A549 (cell line): Measurements from ENCODE around the gene MDGA2. TPM values are rescaled to one million over a fixed set of nuclear protein-coding genes. Genes with fewer than 3 reads are reported as not detected.

ENCODE experiments used
- ATAC-seq, 2 experiments: fragments of 200-7000 bp in 1 of 2; fragments of >200 bp in 1 of 2; cut with Nextera tagmentation in 1 of 2; cut with Tn5 transposase in 1 of 2; 3 replicates each; pipeline versions ENCODE4 v1.8.0 to v1.9.1; 2018 to 2020; ENCODE audit warnings: mild to moderate bottlenecking in 1 of 2, moderate library complexity in 1 of 2
- CTCF ChIA-PET: fragments of 300-600 bp; sonication (Branson Sonifier 250); formaldehyde crosslinking; extraction: SDS; loops from one replicate; lab custom pipeline; 2021; ENCODE audit warnings: antibody characterized with exemption, inconsistent platforms; lab: Yijun Ruan, JAX
- POLR2A ChIA-PET: fragments of 350-600 bp; formaldehyde crosslinking; extraction: SDS; loops from one replicate; lab custom pipeline; 2021; ENCODE audit warnings: antibody characterized with exemption, inconsistent platforms; lab: Yijun Ruan, JAX
- DNase-seq, 2 experiments: peaks; one replicate each; pipeline versions ENCODE4 v3.0.0 to v3.0.0-alpha.2; 2011 to 2016; ENCODE audit warnings: low read depth in 1 of 2, low spot score in 1 of 2
- FAIRE-seq: peaks from 2 replicates; lab custom pipeline; 2011; peaks lifted over from hg19 to GRCh38; lab: Jason Lieb, UNC
- H3K27ac ChIP-seq, 2 experiments: fragments of >200 bp; sonication (Bioruptor Twin); formaldehyde crosslinking; 3 replicates each; pipeline ENCODE4 v1.5.1; 2016 to 2017
- H3K4me1 ChIP-seq: fragments of >200 bp; sonication (Bioruptor Twin); formaldehyde crosslinking; 3 replicates; pipeline ENCODE4 v1.6.1; 2016
- H3K4me2 ChIP-seq: fragments of >200 bp; sonication (Bioruptor Twin); formaldehyde crosslinking; 3 replicates; pipeline ENCODE4 v1.6.1; 2016
- H3K4me3 ChIP-seq: fragments of >200 bp; sonication (Bioruptor Twin); formaldehyde crosslinking; 3 replicates; pipeline ENCODE4 v1.5.1; 2016
- H3K9me3 ChIP-seq: fragments of >200 bp; sonication (Bioruptor Twin); formaldehyde crosslinking; 3 replicates; pipeline ENCODE4 v1.6.1; 2016
- BHLHE40 ChIP-seq: IDR thresholded peaks from 2 replicates; pipeline ENCODE4 v1.6.1; 2012; ENCODE audit warnings: low read depth, low read length, inconsistent platforms
- CBX8 ChIP-seq: fragments of 200-600 bp; sonication (generic); IDR thresholded peaks from 2 replicates; pipeline ENCODE4 v1.6.1; 2016
- CEBPB ChIP-seq, 2 experiments: fragments of >200 bp in 1 of 2; sonication (Bioruptor Twin) in 1 of 2; formaldehyde crosslinking in 1 of 2; IDR thresholded peaks; 2 replicates each; pipeline ENCODE4 v1.6.1; 2012 to 2016
- EHF ChIP-seq: fragments of 250-450 bp; sonication (Bioruptor Pico); IDR thresholded peaks from 2 replicates; pipeline ENCODE4 v1.5.0; 2020; ENCODE audit warnings: mild to moderate bottlenecking
- EHMT2 ChIP-seq: fragments of 200-600 bp; sonication (generic); IDR thresholded peaks from 2 replicates; pipeline ENCODE4 v1.6.1; 2016; ENCODE audit warnings: antibody characterized with exemption, low read depth, mild to moderate bottlenecking, moderate library complexity
- FOSB ChIP-seq: fragments of 250-450 bp; sonication (Bioruptor Pico); IDR thresholded peaks from 2 replicates; pipeline ENCODE4 v1.5.0; 2020; ENCODE audit warnings: mild to moderate bottlenecking, moderate library complexity
- FOXS1 ChIP-seq: fragments of 250-450 bp; sonication (Bioruptor Pico); IDR thresholded peaks from 2 replicates; pipeline ENCODE4 v1.5.0; 2020; ENCODE audit warnings: mild to moderate bottlenecking, moderate library complexity
- HOXA7 ChIP-seq: fragments of 250-450 bp; sonication (Bioruptor Pico); IDR thresholded peaks from 2 replicates; pipeline ENCODE4 v1.5.0; 2020; ENCODE audit warnings: mild to moderate bottlenecking, moderate library complexity
- HOXB13 ChIP-seq: fragments of 250-450 bp; sonication (Bioruptor Pico); IDR thresholded peaks from 2 replicates; pipeline ENCODE4 v1.5.0; 2020; ENCODE audit warnings: low read depth, mild to moderate bottlenecking, moderate library complexity
- HOXB5 ChIP-seq: fragments of 250-450 bp; sonication (Bioruptor Pico); IDR thresholded peaks from 2 replicates; pipeline ENCODE4 v1.5.0; 2020; ENCODE audit warnings: mild to moderate bottlenecking, moderate library complexity
- JUN ChIP-seq, 2 experiments: fragments of >200 bp; sonication (Bioruptor Twin); formaldehyde crosslinking; IDR thresholded peaks; 2 replicates in 1 of 2; 3 replicates in 1 of 2; pipeline ENCODE4 v1.6.1; 2016 to 2017
- KDM5A ChIP-seq: fragments of 200-600 bp; sonication (generic); IDR thresholded peaks from 2 replicates; pipeline ENCODE4 v1.6.1; 2016; ENCODE audit warnings: antibody characterized with exemption, mild to moderate bottlenecking
- MAZ ChIP-seq: fragments of 150-350 bp; IDR thresholded peaks from 2 replicates; pipeline ENCODE4 v1.6.1; 2014; ENCODE audit warnings: antibody characterized with exemption, low read depth, low read length, borderline replicate concordance
- MYC ChIP-seq: IDR thresholded peaks from 2 replicates; pipeline ENCODE4 v1.6.1; 2012; ENCODE audit warnings: mild to moderate bottlenecking, inconsistent platforms, low read length, improper control_type of control experiment, borderline replicate concordance
- PHF8 ChIP-seq: fragments of 200-600 bp; sonication (generic); IDR thresholded peaks from 2 replicates; pipeline ENCODE4 v1.6.1; 2016; ENCODE audit warnings: low read depth, mild to moderate bottlenecking, antibody characterized with exemption, moderate library complexity, borderline replicate concordance
- RAD21 ChIP-seq, 2 experiments: fragments of >200 bp in 1 of 2; sonication (Bioruptor Twin) in 1 of 2; formaldehyde crosslinking in 1 of 2; IDR thresholded peaks in 1 of 2; conservative IDR thresholded peaks in 1 of 2; 2 replicates in 1 of 2; 3 replicates in 1 of 2; pipeline ENCODE4 v1.6.1; 2012 to 2018; ENCODE audit warnings: inconsistent platforms in 1 of 2
- RCOR1 ChIP-seq: fragments of 150-350 bp; IDR thresholded peaks from 2 replicates; pipeline ENCODE4 v1.6.1; 2014; ENCODE audit warnings: antibody characterized with exemption, low read length, low read depth
- RFX5 ChIP-seq: fragments of 450-650 bp; IDR thresholded peaks from 2 replicates; pipeline ENCODE4 v1.7.1; 2014; ENCODE audit warnings: antibody characterized with exemption, mild to moderate bottlenecking, moderate library complexity
- RNF2 ChIP-seq: fragments of 200-600 bp; sonication (generic); IDR thresholded peaks from 2 replicates; pipeline ENCODE4 v1.6.1; 2016; ENCODE audit warnings: low read depth, mild to moderate bottlenecking, antibody characterized with exemption, moderate library complexity, borderline replicate concordance
- TFCP2L1 ChIP-seq: fragments of 250-450 bp; sonication (Bioruptor Pico); IDR thresholded peaks from 2 replicates; pipeline ENCODE4 v1.5.0; 2021; ENCODE audit warnings: mild to moderate bottlenecking
- ZFP36 ChIP-seq: fragments of 450-650 bp; IDR thresholded peaks from 2 replicates; pipeline ENCODE4 v1.6.1; 2014; ENCODE audit warnings: borderline replicate concordance; ENCODE audit not compliant: partially characterized antibody
- ZSCAN20 ChIP-seq: fragments of 250-450 bp; sonication (Bioruptor Pico); IDR thresholded peaks from 2 replicates; pipeline ENCODE4 v1.8.0; 2022; ENCODE audit warnings: mild to moderate bottlenecking, moderate library complexity
- WGBS: methylation state at CpG from one replicate; pipeline ENCODE4 v1.1.6; 2017; ENCODE audit errors: missing lambda C conversion rate; 5-methylcytosine and 5-hydroxymethylcytosine counted together
- polyA plus RNA-seq, 4 experiments: library from polyadenylated mRNA; depleted of rRNA in 3 of 4; stranded (reverse); fragments of >200 nt; fragmentation: RNase III in 1 of 4; extraction: RNeasy Plus Mini Kit Qiagen cat#74134 plus additional on column Dnase treatment in 1 of 4; gene quantifications; 2 replicates in 3 of 4; 3 replicates in 1 of 4; pipeline ENCODE4 v1.2.3, GENCODE V29; 2011 to 2017
- TF ChIP-seq, protein P1 (sequence below): fragments of 250-450 bp; sonication (Bioruptor Pico); IDR thresholded peaks from 2 replicates; pipeline ENCODE4 v1.5.0; 2020; ENCODE audit warnings: low read depth, mild to moderate bottlenecking, moderate library complexity
- TF ChIP-seq, protein P2 (sequence below): fragments of 450-650 bp; IDR thresholded peaks from 2 replicates; pipeline ENCODE4 v1.6.1; 2014; ENCODE audit warnings: antibody characterized with exemption
- TF ChIP-seq, protein P3 (sequence below): fragments of 250-450 bp; sonication (Bioruptor Pico); IDR thresholded peaks from 2 replicates; pipeline ENCODE4 v1.5.0; 2021; ENCODE audit warnings: mild to moderate bottlenecking, moderate library complexity, borderline replicate concordance
- TF ChIP-seq, protein P4 (sequence below): IDR thresholded peaks from 2 replicates; pipeline ENCODE4 v1.6.1; 2012; ENCODE audit warnings: low read depth, borderline replicate concordance

The MDGA2 gene
- polyA plus RNA-seq, 2 of the 4 experiments (the other 2 are of a cell fraction) = 0.08 to 0.12 TPM

DNA sequence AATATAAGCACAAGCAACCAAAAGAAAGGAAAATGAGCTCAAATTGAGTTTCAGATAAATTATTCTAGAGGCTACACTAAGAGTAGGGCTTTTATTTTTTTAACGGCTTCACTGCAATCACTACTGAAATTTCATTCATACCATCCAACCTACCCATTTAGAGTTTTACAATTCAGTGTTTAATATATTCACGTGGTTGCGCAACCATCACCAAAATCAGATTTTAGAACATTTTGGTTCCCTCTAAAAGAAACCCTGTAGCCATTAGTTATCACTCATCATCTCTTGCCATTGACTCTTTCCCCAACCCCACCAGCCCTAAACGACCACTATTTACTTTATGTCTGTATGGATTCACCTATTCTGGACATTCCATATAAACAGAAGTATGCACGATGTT, 401.5 kb downstream of the MDGA2 start:
- POLR2A ChIA-PET = no interaction called here
- ATAC-seq = no peak
- TF ChIP-seq RCOR1 (no peak), HOXB5 (no peak), ZSCAN20 (CRISPR knock-in tag) (no peak), PHF8 (no peak), MYC (no peak), MAZ (no peak), KDM5A (no peak)
- TF ChIP-seq, all 56 proteins: peak for 0
- CTCF ChIA-PET = interaction anchor here (0.6 kb wide), 1 partner anchor 32 kb away, joined by 3 read pairs; no protein-coding TSS in a partner anchor
- DNase-seq (no peak), FAIRE-seq (no peak)
- Histone ChIP-seq H3K4me3 (no peak overlapping the region), H3K4me1 (no peaks in the 10 kb centered on the region), H3K27ac (no peak overlapping the region), H3K4me2 (no peak overlapping the region), H3K9me3 (no peaks in the 10 kb centered on the region)
- WGBS = 12% methylated on average over 5 of the region's 5 CpGs

- CTCF ChIA-PET = interaction anchor here (0.9 kb wide), 1 partner anchor 12 kb away, joined by 3 read pairs; no protein-coding TSS in a partner anchor
- no peak for FAIRE-seq
- no peak for TF ChIP-seq HOXB13 (CRISPR knock-in tag)
- TF ChIP-seq BHLHE40 = no peak
- TF ChIP-seq CBX8 = no peak
- TF ChIP-seq RNF2 = no peak
- TF ChIP-seq ZFP36 = no peak
- TF ChIP-seq, protein P1, sequence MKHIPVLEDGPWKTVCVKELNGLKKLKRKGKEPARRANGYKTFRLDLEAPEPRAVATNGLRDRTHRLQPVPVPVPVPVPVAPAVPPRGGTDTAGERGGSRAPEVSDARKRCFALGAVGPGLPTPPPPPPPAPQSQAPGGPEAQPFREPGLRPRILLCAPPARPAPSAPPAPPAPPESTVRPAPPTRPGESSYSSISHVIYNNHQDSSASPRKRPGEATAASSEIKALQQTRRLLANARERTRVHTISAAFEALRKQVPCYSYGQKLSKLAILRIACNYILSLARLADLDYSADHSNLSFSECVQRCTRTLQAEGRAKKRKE (CRISPR knock-in tag) = no peak
- no peak for TF ChIP-seq JUN (IDR thresholded peaks at IDR 0.05)
- TF ChIP-seq, protein P2, sequence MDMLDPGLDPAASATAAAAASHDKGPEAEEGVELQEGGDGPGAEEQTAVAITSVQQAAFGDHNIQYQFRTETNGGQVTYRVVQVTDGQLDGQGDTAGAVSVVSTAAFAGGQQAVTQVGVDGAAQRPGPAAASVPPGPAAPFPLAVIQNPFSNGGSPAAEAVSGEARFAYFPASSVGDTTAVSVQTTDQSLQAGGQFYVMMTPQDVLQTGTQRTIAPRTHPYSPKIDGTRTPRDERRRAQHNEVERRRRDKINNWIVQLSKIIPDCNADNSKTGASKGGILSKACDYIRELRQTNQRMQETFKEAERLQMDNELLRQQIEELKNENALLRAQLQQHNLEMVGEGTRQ = no peak
- TF ChIP-seq CEBPB (IDR thresholded peaks at IDR 0.05) = no peak
- no peak for TF ChIP-seq FOXS1 (CRISPR knock-in tag)
- TF ChIP-seq RAD21 (conservative IDR thresholded peaks at IDR 0.05 in 1 of 2, IDR thresholded peaks at IDR 0.05 in 1 of 2) = no peak
- no peak for TF ChIP-seq EHMT2
- TF ChIP-seq KDM5A = no peak
- TF ChIP-seq TFCP2L1 (CRISPR knock-in tag) = no peak
- TF ChIP-seq, protein P3, sequence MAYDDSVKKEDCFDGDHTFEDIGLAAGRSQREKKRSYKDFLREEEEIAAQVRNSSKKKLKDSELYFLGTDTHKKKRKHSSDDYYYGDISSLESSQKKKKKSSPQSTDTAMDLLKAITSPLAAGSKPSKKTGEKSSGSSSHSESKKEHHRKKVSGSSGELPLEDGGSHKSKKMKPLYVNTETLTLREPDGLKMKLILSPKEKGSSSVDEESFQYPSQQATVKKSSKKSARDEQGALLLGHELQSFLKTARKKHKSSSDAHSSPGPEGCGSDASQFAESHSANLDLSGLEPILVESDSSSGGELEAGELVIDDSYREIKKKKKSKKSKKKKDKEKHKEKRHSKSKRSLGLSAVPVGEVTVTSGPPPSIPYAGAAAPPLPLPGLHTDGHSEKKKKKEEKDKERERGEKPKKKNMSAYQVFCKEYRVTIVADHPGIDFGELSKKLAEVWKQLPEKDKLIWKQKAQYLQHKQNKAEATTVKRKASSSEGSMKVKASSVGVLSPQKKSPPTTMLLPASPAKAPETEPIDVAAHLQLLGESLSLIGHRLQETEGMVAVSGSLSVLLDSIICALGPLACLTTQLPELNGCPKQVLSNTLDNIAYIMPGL (CRISPR knock-in tag) = no peak
- TF ChIP-seq, protein P4, sequence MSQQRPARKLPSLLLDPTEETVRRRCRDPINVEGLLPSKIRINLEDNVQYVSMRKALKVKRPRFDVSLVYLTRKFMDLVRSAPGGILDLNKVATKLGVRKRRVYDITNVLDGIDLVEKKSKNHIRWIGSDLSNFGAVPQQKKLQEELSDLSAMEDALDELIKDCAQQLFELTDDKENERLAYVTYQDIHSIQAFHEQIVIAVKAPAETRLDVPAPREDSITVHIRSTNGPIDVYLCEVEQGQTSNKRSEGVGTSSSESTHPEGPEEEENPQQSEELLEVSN = no peak
- no peak for TF ChIP-seq HOXA7 (CRISPR knock-in tag)
- TF ChIP-seq FOSB (CRISPR knock-in tag) = no peak
- TF ChIP-seq RFX5 = no peak
- no peak for TF ChIP-seq EHF (CRISPR knock-in tag)
- TF ChIP-seq, all 56 proteins: peak for 0
- H3K9me3 ChIP-seq = no peaks in the 10 kb centered on the region
- WGBS = 10% methylated on average over 4 of the region's 4 CpGs
- H3K27ac ChIP-seq = no peak overlapping the region
- no peak overlapping the region for H3K4me3 ChIP-seq
- no peak overlapping the region for H3K4me2 ChIP-seq
- no peaks in the 10 kb centered on the region for H3K4me1 ChIP-seq
- DNase-seq (no peak), ATAC-seq (no peak)
- POLR2A ChIA-PET = no interaction called here
Measured at GRCh38 chr14:47270715-47271114, 404.7 kb downstream of the MDGA2 start.
